ENCODE results near the gene RELN.

DNA sequence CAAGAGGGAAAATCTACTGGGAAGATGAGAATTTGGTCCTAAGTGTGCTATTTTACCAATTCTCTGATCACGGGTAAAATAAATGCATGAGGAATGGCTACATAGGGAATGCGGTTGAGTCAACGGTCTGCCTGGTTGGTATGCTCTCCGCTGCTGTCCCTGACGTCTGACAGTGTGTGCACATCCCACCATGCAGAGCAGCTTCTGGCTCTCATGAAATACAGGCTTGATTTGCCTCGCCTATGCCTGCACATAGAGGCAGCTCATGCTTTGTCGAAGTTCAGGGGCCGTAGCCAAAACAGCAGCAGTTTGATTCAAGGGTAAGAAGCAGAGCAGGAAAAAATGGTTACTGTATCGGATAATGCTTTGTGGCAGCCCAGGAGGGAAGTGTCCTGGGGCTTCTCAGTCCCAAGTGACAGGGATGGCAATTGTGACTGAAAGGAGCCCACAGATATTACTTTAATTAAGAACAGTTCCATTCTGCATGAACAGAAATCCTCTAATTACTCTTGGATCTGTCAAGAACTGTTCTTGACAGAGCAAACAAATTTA lies 275.0 kb downstream of the RELN start:
- TF ChIP-seq CTCF (conservative IDR thresholded peaks at IDR 0.05 in 1 of 2, IDR thresholded peaks at IDR 0.05 in 1 of 2; ENCODE audit: low read depth in 1 of 2, low read length in 2 of 2) (no peak), EZH2 (IDR thresholded peaks at IDR 0.05; ENCODE audit: low read length, missing control alignments) (no peak)

Data from fibroblast of lung (primary cell).